NK-92 treated with Interleukin-12 subunit alpha and Interleukin-12 subunit beta, amount 100 ng/mL, for 24 hours (cell line): Measurements from ENCODE around the gene IP6K2.
A peak's percentile ranks its signal among the peaks of the same experiment; 100 is the strongest.

ENCODE experiments used
- DNase-seq: peaks from one replicate; lab custom pipeline; 2025; lab: John Stamatoyannopoulos, UW

IP6K2 gene

GRCh38 chr3:48662753-48663488 is 54.1 kb downstream of the IP6K2 start, which contains the start of gene CELSR3:
CELSR3 (minus strand) TSS chr3:48662886; CDS start chr3:48662634, 252 bp downstream.
- peak; percentile 65 for DNase-seq

- no peak for DNase-seq
These were observed 54.8 kb downstream of the IP6K2 start for GRCh38 chr3:48662145-48662752.

- no peak for DNase-seq
These were observed 55.4 kb downstream of the IP6K2 start for GRCh38 chr3:48661501-48662144.

GRCh38 chr3:48660800-48661400 is 56.1 kb downstream of the IP6K2 start:
- DNase-seq, result no peak

GRCh38 chr3:48656841-48657281 is 60.2 kb downstream of the IP6K2 start:
- DNase-seq, result no peak

- no peak for DNase-seq
These were observed 60.8 kb downstream of the IP6K2 start for GRCh38 chr3:48656061-48656840.

GRCh38 chr3:48655606-48656005 is 61.4 kb downstream of the IP6K2 start:
- DNase-seq, result no peak

- DNase-seq, result no peak
These were observed 62.0 kb downstream of the IP6K2 start for GRCh38 chr3:48655063-48655462.

- DNase-seq, result no peak
These were observed 63.9 kb downstream of the IP6K2 start for GRCh38 chr3:48652923-48653715.

GRCh38 chr3:48651771-48652170 is 65.2 kb downstream of the IP6K2 start:
- no peak for DNase-seq

- no peak for DNase-seq
These were observed 66.3 kb downstream of the IP6K2 start for GRCh38 chr3:48650723-48651122.

- DNase-seq, result no peak
These were observed 68.7 kb downstream of the IP6K2 start for GRCh38 chr3:48648188-48648850.

GRCh38 chr3:48647714-48648113 is 69.3 kb downstream of the IP6K2 start:
- no peak for DNase-seq

GRCh38 chr3:48644898-48645760 is 71.9 kb downstream of the IP6K2 start:
- DNase-seq, result no peak

- DNase-seq, result no peak
These were observed 74.4 kb downstream of the IP6K2 start for GRCh38 chr3:48642605-48643004.

GRCh38 chr3:48641396-48641795 is 75.6 kb downstream of the IP6K2 start:
- no peak for DNase-seq

GRCh38 chr3:48639944-48640606 is 76.9 kb downstream of the IP6K2 start:
- DNase-seq, result no peak
